IPS-15b (cell line): Measurements from ENCODE around the gene ANKS3.

Experiments
- H3K27me3 ChIP-seq: one replicate; pipeline ENCODE4 v1.6.1; 2013; ENCODE audit warnings: low read length; ENCODE audit not compliant: control insufficient read depth, insufficient read depth
- H3K36me3 ChIP-seq: one replicate; pipeline ENCODE4 v1.6.1; 2013; ENCODE audit warnings: low read length; ENCODE audit not compliant: control insufficient read depth, insufficient read depth
- H3K4me1 ChIP-seq: one replicate; pipeline ENCODE4 v1.6.1; 2013; ENCODE audit warnings: mild to moderate bottlenecking, low read length; ENCODE audit not compliant: control insufficient read depth, insufficient read depth
- H3K4me3 ChIP-seq: one replicate; pipeline ENCODE4 v1.5.1; 2013; ENCODE audit warnings: low read depth, low read length
- H3K9ac ChIP-seq: one replicate; pipeline ENCODE4 v1.6.1; 2013; ENCODE audit warnings: low read depth, mild to moderate bottlenecking, low read length
- H3K9me3 ChIP-seq: one replicate; pipeline ENCODE4 v1.6.1; 2013; ENCODE audit warnings: mild to moderate bottlenecking, low read length; ENCODE audit not compliant: control insufficient read depth, insufficient read depth

Gene ANKS3

GRCh38 chr16:4734063-4734729, at the start of gene ANKS3, which contains the start of gene DNAAF8:
Gene ANKS3 (minus strand): TSS chr16:4734271. CDS start chr16:4730149, 4,122 bp downstream.
Gene DNAAF8 (plus strand): TSS chr16:4734537. CDS start chr16:4736515, 1,978 bp downstream.
- Histone ChIP-seq H3K9ac (peak within 1 kb of the TSS; percentile 76), H3K36me3 (peaks cover 12% of the 10 kb centered on the region), H3K27me3 (peaks cover 2% of the 10 kb centered on the region), H3K4me1 (no peaks in the 10 kb centered on the region), H3K4me3 (peak within 1 kb of the TSS; percentile 83), H3K9me3 (no peaks in the 10 kb centered on the region)

- Histone ChIP-seq H3K4me3 (no peak overlapping the region), H3K4me1 (no peaks in the 10 kb centered on the region), H3K9ac (no peak overlapping the region), H3K9me3 (no peaks in the 10 kb centered on the region), H3K36me3 (no peaks in the 10 kb centered on the region), H3K27me3 (no peaks in the 10 kb centered on the region)
Observed at GRCh38 chr16:4783251-4783950, 49.3 kb upstream of the ANKS3 start.

- H3K4me3 ChIP-seq, result no peak overlapping the region
- no peaks in the 10 kb centered on the region for H3K9me3 ChIP-seq
- H3K9ac ChIP-seq, result no peak overlapping the region
- H3K4me1 ChIP-seq, result no peaks in the 10 kb centered on the region
- H3K36me3 ChIP-seq, result no peaks in the 10 kb centered on the region
- no peaks in the 10 kb centered on the region for H3K27me3 ChIP-seq
Observed at GRCh38 chr16:4780235-4780634, 46.2 kb upstream of the ANKS3 start.

GRCh38 chr16:4778050-4778392, 44.0 kb upstream of the ANKS3 start:
- H3K4me1 ChIP-seq, result no peaks in the 10 kb centered on the region
- H3K27me3 ChIP-seq, result no peaks in the 10 kb centered on the region
- H3K36me3 ChIP-seq, result no peaks in the 10 kb centered on the region
- H3K9ac ChIP-seq, result no peak overlapping the region
- no peaks in the 10 kb centered on the region for H3K9me3 ChIP-seq
- no peak overlapping the region for H3K4me3 ChIP-seq

GRCh38 chr16:4777339-4778049, 43.4 kb upstream of the ANKS3 start:
- Histone ChIP-seq H3K4me3 (no peak overlapping the region), H3K9me3 (no peaks in the 10 kb centered on the region), H3K9ac (no peak overlapping the region), H3K4me1 (no peaks in the 10 kb centered on the region), H3K36me3 (no peaks in the 10 kb centered on the region), H3K27me3 (no peaks in the 10 kb centered on the region)

GRCh38 chr16:4776141-4776705, 42.2 kb upstream of the ANKS3 start:
- H3K36me3 ChIP-seq, result no peaks in the 10 kb centered on the region
- H3K4me1 ChIP-seq, result no peaks in the 10 kb centered on the region
- no peaks in the 10 kb centered on the region for H3K27me3 ChIP-seq
- no peak overlapping the region for H3K9ac ChIP-seq
- no peaks in the 10 kb centered on the region for H3K9me3 ChIP-seq
- no peak overlapping the region for H3K4me3 ChIP-seq

GRCh38 chr16:4775005-4775404, 40.9 kb upstream of the ANKS3 start:
- Histone ChIP-seq H3K9ac (no peak overlapping the region), H3K9me3 (no peaks in the 10 kb centered on the region), H3K4me3 (no peak overlapping the region), H3K27me3 (no peaks in the 10 kb centered on the region), H3K4me1 (no peaks in the 10 kb centered on the region), H3K36me3 (no peaks in the 10 kb centered on the region)

GRCh38 chr16:4772351-4772750, 38.3 kb upstream of the ANKS3 start:
- Histone ChIP-seq H3K9ac (no peak overlapping the region), H3K9me3 (no peaks in the 10 kb centered on the region), H3K4me1 (peaks cover 2% of the 10 kb centered on the region), H3K4me3 (no peak overlapping the region), H3K36me3 (no peaks in the 10 kb centered on the region), H3K27me3 (no peaks in the 10 kb centered on the region)

- Histone ChIP-seq H3K4me3 (no peak overlapping the region), H3K4me1 (peaks cover 2% of the 10 kb centered on the region), H3K36me3 (no peaks in the 10 kb centered on the region), H3K9ac (no peak overlapping the region), H3K9me3 (no peaks in the 10 kb centered on the region), H3K27me3 (no peaks in the 10 kb centered on the region)
Observed at GRCh38 chr16:4771646-4772045, 37.6 kb upstream of the ANKS3 start.

- peak overlapping the region; percentile 61 for H3K9ac ChIP-seq
- peaks cover 10% of the 10 kb centered on the region for H3K36me3 ChIP-seq
- peak overlapping the region; percentile 61 for H3K4me3 ChIP-seq
- no peaks in the 10 kb centered on the region for H3K9me3 ChIP-seq
- no peaks in the 10 kb centered on the region for H3K27me3 ChIP-seq
- H3K4me1 ChIP-seq, result peaks cover 2% of the 10 kb centered on the region
Observed at GRCh38 chr16:4769306-4769638, 35.2 kb upstream of the ANKS3 start.

GRCh38 chr16:4768549-4769305, 34.7 kb upstream of the ANKS3 start:
- Histone ChIP-seq H3K4me1 (peaks cover 2% of the 10 kb centered on the region), H3K9me3 (no peaks in the 10 kb centered on the region), H3K27me3 (no peaks in the 10 kb centered on the region), H3K9ac (peak overlapping the region; percentile 61), H3K4me3 (peak overlapping the region; percentile 76), H3K36me3 (peaks cover 15% of the 10 kb centered on the region)
